ENCODE measurements around the gene TUBB2B.

DNA sequence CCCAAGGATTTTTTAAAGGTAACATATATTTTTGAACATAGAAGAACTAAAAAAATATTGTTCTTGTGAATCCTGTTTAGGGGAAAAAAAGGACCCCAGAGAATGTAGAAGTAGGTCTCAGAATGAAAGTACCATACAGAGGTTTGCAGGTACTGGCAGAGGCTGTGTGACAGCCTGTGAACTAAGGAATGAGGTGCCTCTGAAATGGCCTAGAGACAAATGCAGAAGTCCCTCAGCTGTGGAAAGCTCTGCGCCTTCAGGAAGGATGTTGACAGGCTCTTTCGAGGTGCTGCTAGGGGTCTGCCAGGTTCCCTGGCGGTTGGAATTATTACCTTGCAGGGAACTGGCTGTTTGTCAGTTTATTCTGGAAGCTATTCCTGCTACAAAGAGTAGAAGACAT lies 8.6 kb upstream of the TUBB2B start:
- no peak for TF ChIP-seq CTCF (conservative IDR thresholded peaks at IDR 0.05; ENCODE audit: low read length)
- TF ChIP-seq EZH2phosphoT487 (IDR thresholded peaks at IDR 0.05; ENCODE audit: borderline replicate concordance, low read depth, low read length): no peak

Data from OCI-LY7 (cell line).